GM19099 (cell line): Measurements from ENCODE around the gene FOXF1.

ENCODE experiments used
- POLR2A ChIP-seq: IDR thresholded peaks from 3 replicates; pipeline ENCODE4 v1.6.1; 2011; ENCODE audit warnings: low read depth; ENCODE audit not compliant: insufficient read length; ENCODE audit errors: extremely low read depth

The FOXF1 gene

DNA sequence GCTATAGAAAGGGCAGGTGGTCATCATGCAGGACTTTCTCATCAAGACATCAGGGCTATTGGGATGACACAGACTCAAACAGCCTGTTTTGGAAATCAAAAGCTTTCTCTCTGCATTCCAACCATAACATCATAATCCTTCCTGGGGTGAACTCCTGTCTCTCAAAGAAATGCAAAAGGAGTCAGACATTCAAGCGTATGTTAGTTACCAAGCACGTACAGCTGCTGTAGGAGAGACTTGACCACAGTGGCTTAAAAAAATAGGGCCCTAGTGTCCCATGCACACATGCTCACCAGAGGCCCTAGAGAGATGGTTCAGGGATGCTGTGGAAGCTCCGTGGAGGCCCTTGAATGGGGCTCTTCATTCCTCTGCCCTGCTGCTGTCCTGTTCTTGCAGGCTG is 24.6 kb upstream of the FOXF1 start:
- no peak for TF ChIP-seq POLR2A

DNA sequence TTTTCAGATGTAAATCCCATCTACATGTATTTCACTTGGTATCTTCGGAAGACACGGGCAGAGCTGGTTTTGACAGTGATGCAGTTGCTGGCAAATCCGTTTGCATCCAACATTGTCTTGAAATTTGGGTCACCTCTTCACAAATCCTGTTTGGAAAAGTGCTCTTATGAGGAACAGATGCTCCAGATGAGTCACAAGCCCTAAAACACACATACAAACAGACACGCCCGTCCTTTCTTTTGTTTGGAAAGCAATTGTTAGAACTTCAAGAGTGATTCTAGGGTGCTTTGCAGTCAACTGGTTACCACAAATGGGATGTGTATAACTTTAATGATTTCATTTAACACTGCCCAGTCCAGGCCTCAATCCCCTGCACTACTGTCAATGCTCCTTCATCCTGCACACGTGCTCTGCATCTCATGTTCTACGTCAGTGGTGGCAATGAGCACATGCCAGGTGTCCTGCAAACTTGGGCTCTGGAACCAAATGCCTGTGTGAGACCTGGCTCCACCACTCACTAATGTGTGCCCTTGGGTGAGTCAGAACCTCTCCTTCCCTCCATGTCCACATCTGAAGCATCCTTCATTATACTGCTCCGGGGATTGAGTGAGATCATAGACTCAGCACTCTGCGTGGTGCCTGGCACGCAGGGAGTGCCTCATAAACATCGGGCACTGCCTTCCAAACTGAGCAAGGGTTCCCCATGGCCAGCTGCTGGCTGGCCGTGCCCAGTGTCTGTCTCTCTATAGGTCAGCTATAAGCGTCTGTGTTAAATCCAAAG is 19.3 kb upstream of the FOXF1 start:
- TF ChIP-seq POLR2A = no peak

- TF ChIP-seq POLR2A = no peak
Measured at GRCh38 chr16:86491640-86492023, 18.7 kb upstream of the FOXF1 start.

DNA sequence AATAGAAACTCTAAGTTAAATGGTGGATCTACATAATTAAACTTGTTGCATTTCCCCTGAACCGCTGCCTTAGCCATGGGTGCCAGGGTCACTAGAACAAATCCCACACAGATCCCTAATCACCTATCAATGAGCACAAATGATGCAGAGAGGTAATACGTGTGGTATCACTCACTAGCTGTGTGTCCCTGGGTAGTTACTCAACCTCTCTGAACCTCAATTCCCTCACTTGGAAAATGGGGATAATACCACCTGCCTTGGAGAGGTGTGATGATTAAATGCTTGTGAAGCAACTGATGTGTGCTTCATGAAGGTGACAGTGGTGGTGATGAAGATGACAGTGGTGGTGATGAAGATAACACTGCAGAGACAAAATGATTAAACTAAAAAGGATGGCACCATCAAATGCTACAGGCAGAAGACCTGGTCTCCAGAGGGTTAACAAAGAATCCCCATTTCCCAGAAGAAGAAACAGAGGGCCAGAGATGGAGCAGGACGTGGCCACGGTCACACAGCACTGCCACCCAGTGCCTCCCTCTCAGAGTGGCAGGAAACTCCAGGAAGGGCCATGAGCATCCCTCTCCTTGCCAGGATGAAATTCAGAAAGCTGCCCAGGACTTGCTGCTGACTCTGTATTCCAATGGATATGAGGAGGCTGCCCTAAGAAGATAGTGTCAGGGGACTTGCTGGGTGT is 17.9 kb upstream of the FOXF1 start:
- TF ChIP-seq POLR2A = no peak

- no peak for TF ChIP-seq POLR2A
Measured at GRCh38 chr16:86492961-86493629, 17.2 kb upstream of the FOXF1 start.

DNA sequence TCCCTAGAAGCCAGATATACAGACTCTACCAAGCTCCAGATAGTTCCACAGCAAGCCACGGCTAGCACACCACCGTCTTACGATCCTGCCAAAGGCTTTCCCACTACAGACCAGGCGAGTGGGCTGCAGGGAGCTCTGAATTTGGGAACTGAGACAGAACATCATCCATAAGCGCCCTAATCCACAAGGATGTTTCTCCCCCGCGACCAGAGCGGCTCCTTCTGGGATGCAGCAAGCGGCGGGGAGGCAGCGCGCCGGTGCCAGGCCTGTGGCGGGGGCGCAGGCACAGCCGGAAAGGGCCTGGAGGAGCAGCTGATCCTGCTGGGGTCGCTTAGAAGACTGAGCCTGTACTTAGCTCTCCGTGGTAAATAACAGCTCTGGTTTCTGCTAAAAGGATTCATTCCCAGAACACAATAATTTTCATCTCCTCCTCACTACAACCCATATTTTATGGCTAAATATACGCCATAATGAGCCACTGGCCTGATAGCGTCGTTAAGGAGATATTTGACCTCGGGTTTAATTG is 16.2 kb upstream of the FOXF1 start:
- TF ChIP-seq POLR2A = no peak

- no peak for TF ChIP-seq POLR2A
Measured at GRCh38 chr16:86494565-86495356, 15.6 kb upstream of the FOXF1 start.

DNA sequence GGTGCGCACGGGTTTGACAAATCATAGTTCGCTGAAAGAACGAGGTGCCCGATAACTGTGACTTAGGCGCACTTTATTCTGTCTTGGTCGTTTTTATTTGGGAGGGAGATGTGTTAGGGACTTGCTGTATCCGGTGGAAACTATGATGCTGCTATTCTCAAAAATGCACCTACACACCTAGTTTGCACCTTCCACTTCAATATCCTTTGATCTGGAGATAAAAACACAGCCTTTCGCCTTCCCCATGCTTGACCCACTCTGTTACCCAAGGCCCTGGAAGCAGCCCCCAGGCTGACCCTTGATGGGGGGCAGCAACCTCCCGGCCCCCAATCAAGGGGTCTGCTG is 15.0 kb upstream of the FOXF1 start:
- TF ChIP-seq POLR2A = no peak

DNA sequence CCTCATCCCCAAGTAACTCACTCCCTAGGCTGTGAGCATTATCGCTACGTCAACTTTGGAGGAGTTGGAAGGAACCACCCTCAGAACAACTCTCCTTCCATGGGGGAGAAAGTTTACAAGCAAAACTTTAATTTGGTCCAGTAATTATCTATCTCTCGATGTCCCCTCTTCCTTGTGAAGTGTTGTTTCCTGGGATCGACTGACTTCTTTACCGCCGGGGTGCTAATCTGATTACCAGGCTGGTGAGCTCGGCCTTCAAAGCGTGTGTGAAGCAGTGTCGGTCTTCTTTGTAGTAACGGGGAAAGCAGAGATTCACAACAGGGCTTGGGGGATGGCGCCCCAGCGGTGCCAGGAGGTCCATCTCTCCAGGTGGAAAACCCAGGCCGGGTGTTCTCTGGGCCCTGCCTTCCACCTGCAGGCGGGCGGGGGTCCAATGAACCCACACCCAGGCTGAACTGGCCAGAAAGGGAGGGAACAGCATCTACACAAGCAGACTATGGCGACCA is 14.5 kb upstream of the FOXF1 start:
- no peak for TF ChIP-seq POLR2A

- no peak for TF ChIP-seq POLR2A
Measured at GRCh38 chr16:86496262-86496928, 13.9 kb upstream of the FOXF1 start.

- no peak for TF ChIP-seq POLR2A
Measured at GRCh38 chr16:86496929-86497461, 13.3 kb upstream of the FOXF1 start.

DNA sequence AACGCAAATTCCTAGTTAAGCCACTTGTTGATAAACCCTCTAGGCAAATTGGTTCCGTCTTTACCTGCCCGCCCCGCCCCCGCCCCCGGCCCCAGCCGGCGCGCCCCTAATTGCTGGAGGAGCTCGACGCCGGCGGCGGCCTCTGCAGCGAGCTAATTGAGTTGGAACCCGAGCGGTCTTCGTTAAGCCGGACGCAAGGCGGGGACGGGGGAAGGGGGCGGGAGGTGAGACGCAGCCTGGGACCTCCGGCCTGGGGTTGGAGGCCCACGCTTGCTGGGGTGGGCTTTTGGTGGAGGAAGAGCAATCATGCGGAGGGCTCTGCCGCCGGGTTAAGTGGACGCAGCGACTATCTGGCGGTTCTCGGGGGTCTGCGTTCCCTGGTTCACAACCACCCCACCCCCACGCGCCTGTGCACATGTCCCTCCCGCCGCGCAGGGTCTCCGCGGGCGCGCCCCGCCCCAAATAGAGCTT is 12.7 kb upstream of the FOXF1 start:
- no peak for TF ChIP-seq POLR2A

DNA sequence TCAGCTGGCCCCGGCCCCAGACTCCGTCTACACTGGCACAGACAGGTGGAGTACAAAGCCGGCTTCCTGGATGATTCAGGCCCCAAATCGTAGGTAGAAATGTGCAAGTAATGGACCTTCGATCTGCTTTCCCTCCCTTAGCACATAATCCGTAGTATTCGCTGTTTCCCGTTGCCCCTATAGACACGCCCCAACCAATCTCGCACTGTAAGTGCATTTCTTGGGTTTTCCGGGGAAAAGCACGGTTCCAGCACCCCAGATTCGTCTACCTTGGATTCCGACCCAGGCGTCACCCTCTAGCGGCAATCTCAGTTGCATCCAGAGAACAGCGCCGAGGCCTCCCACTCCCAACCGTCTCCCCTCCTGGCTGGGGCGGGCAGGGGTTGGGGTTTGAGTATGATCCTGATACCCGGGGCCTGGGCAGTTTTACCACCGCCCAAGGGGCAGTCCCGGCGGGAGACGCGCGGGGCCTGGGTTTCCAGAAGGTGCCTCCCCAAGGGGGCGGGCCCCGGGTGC is 12.1 kb upstream of the FOXF1 start:
- TF ChIP-seq POLR2A = no peak
